ENCODE data around the gene AMY2B. TPM values are rescaled to one million over a fixed set of nuclear protein-coding genes. Genes with fewer than 3 reads are reported as not detected.
"Not testable (repeated sequence)": the region's sequence is repeated elsewhere in the genome, so short reads cannot be mapped to it uniquely, and the experiment has no call there.

The AMY2B gene
- total RNA-seq, 1 experiment from 2014 or later = 0.25 TPM

GRCh38 chr1:103576065-103576464 is 4.7 kb downstream of the AMY2B start:
- peaks cover 3% of the 10 kb centered on the region for H3K27me3 Mint-ChIP-seq (ENCODE audit: insufficient read depth, unreplicated experiment)
- H3K9me3 Mint-ChIP-seq (ENCODE audit: unreplicated experiment) = no peaks in the 10 kb centered on the region
- Histone ChIP-seq H3K9me3 (no peaks in the 10 kb centered on the region), H3K4me1 (no peaks in the 10 kb centered on the region), H3K36me3 (ENCODE audit: control insufficient read depth, insufficient read depth, low read length) (no peaks in the 10 kb centered on the region), H3K27me3 (replicated peaks; ENCODE audit: control insufficient read depth, insufficient read depth, low read length) (no peaks in the 10 kb centered on the region), H3K4me3 (ENCODE audit: low read depth, low read length) (no peak overlapping the region)
- intact Hi-C loops (cut with micrococcal nuclease; ENCODE audit: unreplicated experiment) = no loop called here
- H3K27ac Mint-ChIP-seq (ENCODE audit: unreplicated experiment) = no peak overlapping the region
- BruUV-seq (replicated peaks) = no TSS peak
- CTCF ChIA-PET = no interaction called here
- no peak for DNase-seq
- H3K36me3 Mint-ChIP-seq (ENCODE audit: insufficient read depth, unreplicated experiment) = no peaks in the 10 kb centered on the region
- H3K4me3 Mint-ChIP-seq (ENCODE audit: unreplicated experiment) = no peak overlapping the region
- POLR2A ChIA-PET = no interaction called here
- TF ChIP-seq CTCF (IDR thresholded peaks at IDR 0.05; ENCODE audit: insufficient read depth in 1 of 2, low read depth in 1 of 2, low read length in 1 of 2, severe bottlenecking in 1 of 2, unreplicated experiment in 1 of 2) = no peak
- H3K4me1 Mint-ChIP-seq (ENCODE audit: low read depth, unreplicated experiment) = no peaks in the 10 kb centered on the region

GRCh38 chr1:103576784-103577183 is 5.4 kb downstream of the AMY2B start:
- BruUV-seq (replicated peaks); H3K27me3 Mint-ChIP-seq (ENCODE audit: insufficient read depth, unreplicated experiment); DNase-seq; H3K9me3 Mint-ChIP-seq (ENCODE audit: unreplicated experiment); H3K4me3 Mint-ChIP-seq (ENCODE audit: unreplicated experiment); H3K9me3 ChIP-seq; H3K36me3 ChIP-seq (ENCODE audit: control insufficient read depth, insufficient read depth, low read length); POLR2A ChIA-PET; CTCF ChIA-PET; H3K36me3 Mint-ChIP-seq (ENCODE audit: insufficient read depth, unreplicated experiment); intact Hi-C loops (cut with micrococcal nuclease; ENCODE audit: unreplicated experiment); H3K4me1 ChIP-seq; H3K27ac Mint-ChIP-seq (ENCODE audit: unreplicated experiment); H3K4me3 ChIP-seq (ENCODE audit: low read depth, low read length); H3K4me1 Mint-ChIP-seq (ENCODE audit: low read depth, unreplicated experiment); H3K27me3 ChIP-seq (replicated peaks; ENCODE audit: control insufficient read depth, insufficient read depth, low read length): not testable (repeated sequence)

DNA sequence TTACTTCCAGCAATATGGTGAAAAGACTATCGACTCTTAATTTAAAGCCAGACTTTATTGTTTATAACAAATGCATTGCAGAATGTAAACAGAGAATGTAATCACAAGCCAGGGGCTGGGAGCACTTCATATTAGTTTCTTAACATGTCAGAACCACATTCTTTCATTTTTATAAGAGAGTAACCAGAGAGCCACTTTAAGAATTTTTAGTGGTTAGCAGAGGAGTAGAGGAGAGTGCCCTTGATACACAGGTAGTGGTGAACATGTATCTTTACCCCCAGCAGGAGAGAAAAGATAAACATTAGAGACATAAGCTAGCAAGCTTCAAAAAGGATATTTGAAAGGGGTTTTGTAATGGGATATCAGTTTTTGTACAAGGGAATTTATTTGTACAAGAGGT is 11.1 kb downstream of the AMY2B start:
- Mint-ChIP-seq H3K27ac (ENCODE audit: unreplicated experiment) (no peak overlapping the region), H3K4me1 (ENCODE audit: low read depth, unreplicated experiment) (no peaks in the 10 kb centered on the region), H3K9me3 (ENCODE audit: unreplicated experiment) (no peaks in the 10 kb centered on the region), H3K27me3 (ENCODE audit: insufficient read depth, unreplicated experiment) (no peaks in the 10 kb centered on the region), H3K4me3 (ENCODE audit: unreplicated experiment) (no peak overlapping the region), H3K36me3 (ENCODE audit: insufficient read depth, unreplicated experiment) (no peaks in the 10 kb centered on the region)
- DNase-seq = no peak
- Histone ChIP-seq H3K9me3 (no peaks in the 10 kb centered on the region), H3K27me3 (replicated peaks; ENCODE audit: control insufficient read depth, insufficient read depth, low read length) (no peaks in the 10 kb centered on the region), H3K36me3 (ENCODE audit: control insufficient read depth, insufficient read depth, low read length) (no peaks in the 10 kb centered on the region), H3K4me1 (no peaks in the 10 kb centered on the region), H3K4me3 (ENCODE audit: low read depth, low read length) (no peak overlapping the region)
- no peak for TF ChIP-seq CTCF (IDR thresholded peaks at IDR 0.05; ENCODE audit: insufficient read depth in 1 of 2, low read depth in 1 of 2, low read length in 1 of 2, severe bottlenecking in 1 of 2, unreplicated experiment in 1 of 2)
- CTCF ChIA-PET = no interaction called here
- no TSS peak for BruUV-seq (replicated peaks)
- POLR2A ChIA-PET = no interaction called here
- intact Hi-C loops (cut with micrococcal nuclease; ENCODE audit: unreplicated experiment) = no loop called here

DNA sequence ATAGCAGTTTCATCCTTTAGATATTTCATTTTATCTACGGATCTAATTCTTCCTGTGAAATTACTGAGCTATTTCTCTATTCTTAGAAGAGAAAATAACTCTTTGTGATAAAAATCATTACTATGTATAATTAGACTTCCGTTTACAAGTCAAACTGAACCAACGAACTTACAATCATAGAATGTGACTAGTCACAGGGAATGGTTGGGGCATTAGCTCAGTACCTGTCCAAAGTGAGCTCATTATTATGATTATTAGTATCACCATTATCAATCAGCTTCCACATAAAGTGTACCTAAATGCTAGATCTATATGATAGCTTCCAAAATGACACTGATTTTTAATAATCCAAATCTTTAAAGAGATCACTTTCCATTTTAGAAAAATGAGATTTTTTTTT is 12.5 kb downstream of the AMY2B start:
- Histone ChIP-seq H3K27me3 (replicated peaks; ENCODE audit: control insufficient read depth, insufficient read depth, low read length) (no peaks in the 10 kb centered on the region), H3K9me3 (no peaks in the 10 kb centered on the region), H3K36me3 (ENCODE audit: control insufficient read depth, insufficient read depth, low read length) (no peaks in the 10 kb centered on the region), H3K4me1 (no peaks in the 10 kb centered on the region), H3K4me3 (ENCODE audit: low read depth, low read length) (no peak overlapping the region)
- Mint-ChIP-seq H3K4me3 (ENCODE audit: unreplicated experiment) (no peak overlapping the region), H3K27ac (ENCODE audit: unreplicated experiment) (no peak overlapping the region), H3K36me3 (ENCODE audit: insufficient read depth, unreplicated experiment) (no peaks in the 10 kb centered on the region), H3K27me3 (ENCODE audit: insufficient read depth, unreplicated experiment) (no peaks in the 10 kb centered on the region), H3K9me3 (ENCODE audit: unreplicated experiment) (peaks cover 6% of the 10 kb centered on the region), H3K4me1 (ENCODE audit: low read depth, unreplicated experiment) (no peaks in the 10 kb centered on the region)
- no peak for DNase-seq
- no peak for TF ChIP-seq CTCF (IDR thresholded peaks at IDR 0.05; ENCODE audit: insufficient read depth in 1 of 2, low read depth in 1 of 2, low read length in 1 of 2, severe bottlenecking in 1 of 2, unreplicated experiment in 1 of 2)
- POLR2A ChIA-PET = no interaction called here
- CTCF ChIA-PET = no interaction called here
- intact Hi-C loops (cut with micrococcal nuclease; ENCODE audit: unreplicated experiment) = no loop called here
- no TSS peak for BruUV-seq (replicated peaks)
